Measurements from ENCODE around the gene PRR20G. TPM values are rescaled to one million over a fixed set of nuclear protein-coding genes. Genes with fewer than 3 reads are reported as not detected.

The PRR20G gene
- total and polyA plus RNA-seq, 2 of the 8 experiments (the other 6 are each of a cell fraction or from before 2014, with no cell fraction given), result 0.24 TPM; not detected in 1

DNA sequence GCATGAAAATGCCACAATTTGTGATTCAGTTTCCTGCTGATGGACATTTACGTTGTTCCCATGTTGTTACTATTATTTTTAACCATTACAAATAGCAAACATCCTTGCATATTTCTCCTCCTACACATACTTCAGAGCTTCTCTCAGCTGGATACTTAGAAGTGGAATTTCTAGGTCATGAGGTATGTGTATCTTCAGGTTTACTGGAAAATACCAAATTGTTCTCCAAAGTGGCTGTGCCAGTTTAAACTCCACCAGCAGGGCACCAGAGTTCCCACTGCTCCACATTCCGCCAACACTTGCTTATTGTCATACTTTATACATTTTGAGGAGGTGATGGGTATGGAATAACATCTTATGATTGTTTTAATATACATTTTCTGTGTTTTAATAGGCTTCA lies 49.2 kb downstream of the PRR20G start:
- Histone ChIP-seq H4K91ac (replicated peaks; ENCODE audit: insufficient read length, low read length) (no peak overlapping the region), H3K4me2 (ENCODE audit: insufficient read depth in 1 of 2, low read depth in 2 of 2, low read length in 2 of 2) (no peak overlapping the region), H3K79me2 (ENCODE audit: control insufficient read depth in 1 of 2, insufficient read depth in 2 of 2, low read length in 2 of 2) (no peaks in the 10 kb centered on the region), H3K14ac (ENCODE audit: insufficient read length) (no peak overlapping the region), H3K4me1 (replicated peaks in 1 of 4; ENCODE audit: control insufficient read depth in 3 of 4, insufficient read depth in 4 of 4, low read length in 3 of 4) (no peaks in the 10 kb centered on the region), H3K4ac (replicated peaks; ENCODE audit: insufficient read length, low read depth, low read length) (no peak overlapping the region), H3K23ac (ENCODE audit: insufficient read length) (no peak overlapping the region), H3K36me3 (ENCODE audit: control insufficient read depth in 2 of 4, insufficient read depth in 4 of 4, low read length in 3 of 4) (no peaks in the 10 kb centered on the region), H2BK5ac (ENCODE audit: low read depth, low read length) (no peak overlapping the region), H3K18ac (ENCODE audit: extremely low read depth, low read length) (no peak overlapping the region), H2AFZ (ENCODE audit: low read length) (no peak overlapping the region), H3K27me3 (replicated peaks in 1 of 4; ENCODE audit: control insufficient read depth in 3 of 4, extremely low read depth in 1 of 4, insufficient read depth in 3 of 4, low read length in 3 of 4) (no peaks in the 10 kb centered on the region), H2BK12ac (ENCODE audit: low read depth, low read length) (no peak overlapping the region), H4K20me1 (replicated peaks in 1 of 2; ENCODE audit: control insufficient read depth in 1 of 2, insufficient read depth in 2 of 2, low read length in 2 of 2) (no peaks in the 10 kb centered on the region), H3K9me3 (ENCODE audit: insufficient read depth in 2 of 2, low read depth in 1 of 2, low read length in 1 of 2) (peaks cover 9 to 10% of the 10 kb centered on the region in 2 experiments; a peak in 3 of 4 replicates), H3K23me2 (ENCODE audit: low read depth, low read length) (no peaks in the 10 kb centered on the region), H3K27ac (ENCODE audit: low read depth, low read length) (no peak overlapping the region), H4K8ac (ENCODE audit: extremely low read depth, insufficient read depth, low read length) (no peak overlapping the region), H2BK20ac (ENCODE audit: low read length) (no peak overlapping the region), H2AK5ac (ENCODE audit: low read depth, low read length) (no peak overlapping the region), H3K9ac (replicated peaks in 1 of 4; ENCODE audit: extremely low read depth in 1 of 4, low read depth in 3 of 4, low read length in 3 of 4) (no peak overlapping the region), H4K5ac (ENCODE audit: insufficient read length, low read depth, low read length) (no peak overlapping the region), H3K79me1 (ENCODE audit: low read depth, low read length) (no peaks in the 10 kb centered on the region), H2BK120ac (replicated peaks; ENCODE audit: low read depth, low read length) (no peak overlapping the region), H2BK15ac (ENCODE audit: low read length) (no peak overlapping the region), H3K56ac (replicated peaks; ENCODE audit: insufficient read length, low read depth, low read length) (no peak overlapping the region), H3K4me3 (ENCODE audit: extremely low read depth in 1 of 4, insufficient read depth in 2 of 4, low read depth in 3 of 4, low read length in 4 of 4) (no peak overlapping the region)
- WGBS, 2 experiments (ENCODE audit: extremely low coverage in 1 of 2, insufficient coverage in 1 of 2, insufficient read length in 1 of 2, insufficient replicate concordance in 2 of 2, low coverage in 1 of 2, low lambda C conversion rate in 2 of 2, missing lambda C conversion rate in 1 of 2), result 86% methylated on average over 2 of the region's 2 CpGs; no CpG with 5 or more reads in 1 of the 2 experiments
- ChIA-PET POLR2A (ENCODE audit: partially characterized antibody) (no interaction called here), CTCF (ENCODE audit: partially characterized antibody) (interaction anchor here (1.3 kb wide), 1 partner anchor 12 kb away, joined by 3 read pairs; no protein-coding TSS in a partner anchor)
- FAIRE-seq (no peak), DNase-seq (ENCODE audit: low read depth in 1 of 2, low spot score in 2 of 2) (no peak)
- TF ChIP-seq KDM5A (IDR thresholded peaks at IDR 0.05; ENCODE audit: low read length) (no peak), MAFK (IDR thresholded peaks at IDR 0.05; ENCODE audit: low read depth, low read length) (no peak), RXRA (IDR thresholded peaks at IDR 0.05; ENCODE audit: insufficient read depth, low read depth, low read length) (no peak), RFX5 (IDR thresholded peaks at IDR 0.05; ENCODE audit: borderline replicate concordance, low read depth, low read length) (no peak), SIX5 (IDR thresholded peaks at IDR 0.05; ENCODE audit: low read depth, low read length) (no peak), SIN3A (conservative IDR thresholded peaks at IDR 0.05 in 1 of 2, IDR thresholded peaks at IDR 0.05 in 1 of 2; ENCODE audit: low read depth in 1 of 2, low read length in 2 of 2) (no peak), RAD21 (IDR thresholded peaks at IDR 0.05 in 1 of 2, conservative IDR thresholded peaks at IDR 0.05 in 1 of 2; ENCODE audit: low read depth in 2 of 2, low read length in 2 of 2) (no peak), EP300 (IDR thresholded peaks at IDR 0.05; ENCODE audit: borderline replicate concordance in 1 of 2, low read depth in 2 of 2, low read length in 2 of 2) (no peak)
- TF ChIP-seq, protein P1, sequence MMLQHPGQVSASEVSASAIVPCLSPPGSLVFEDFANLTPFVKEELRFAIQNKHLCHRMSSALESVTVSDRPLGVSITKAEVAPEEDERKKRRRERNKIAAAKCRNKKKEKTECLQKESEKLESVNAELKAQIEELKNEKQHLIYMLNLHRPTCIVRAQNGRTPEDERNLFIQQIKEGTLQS (IDR thresholded peaks at IDR 0.05; ENCODE audit: insufficient read depth, low read depth, low read length), result no peak
- TF ChIP-seq, protein P2, sequence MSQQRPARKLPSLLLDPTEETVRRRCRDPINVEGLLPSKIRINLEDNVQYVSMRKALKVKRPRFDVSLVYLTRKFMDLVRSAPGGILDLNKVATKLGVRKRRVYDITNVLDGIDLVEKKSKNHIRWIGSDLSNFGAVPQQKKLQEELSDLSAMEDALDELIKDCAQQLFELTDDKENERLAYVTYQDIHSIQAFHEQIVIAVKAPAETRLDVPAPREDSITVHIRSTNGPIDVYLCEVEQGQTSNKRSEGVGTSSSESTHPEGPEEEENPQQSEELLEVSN (IDR thresholded peaks at IDR 0.05), result no peak
